Panc1 (cell line): ENCODE results near the gene PEDS1. TPM values are rescaled to one million over a fixed set of nuclear protein-coding genes. Genes with fewer than 3 reads are reported as not detected.

ENCODE experiments used
- ATAC-seq: fragments of 200-7000 bp; cut with Tn5 transposase; 2 replicates; pipeline ENCODE4 v1.9.1; 2020; ENCODE audit warnings: mild to moderate bottlenecking, moderate library complexity
- BruUV-seq: library from RNA; stranded (reverse); fragments of 400-500 nt; replicated peaks from 2 replicates; lab custom pipeline; 2021; lab: Mats Ljungman, UMichigan
- CTCF ChIA-PET: fragments of 300-600 bp; sonication (Branson Sonifier 250); formaldehyde crosslinking; loops from one replicate; lab custom pipeline; 2022; ENCODE audit warnings: antibody characterized with exemption; lab: Charles Lee
- POLR2A ChIA-PET: fragments of 300-600 bp; sonication (Branson Sonifier 250); formaldehyde crosslinking; loops from one replicate; lab custom pipeline; 2022; ENCODE audit warnings: antibody characterized with exemption; lab: Charles Lee
- DNase-seq: peaks from one replicate; pipeline ENCODE4 v3.0.0-alpha.2; 2010; ENCODE audit warnings: low read depth, low spot score
- H3K27ac ChIP-seq: 2 replicates; pipeline ENCODE4 v1.5.1; 2011; ENCODE audit warnings: mild to moderate bottlenecking, low read length, inconsistent platforms
- H3K27me3 ChIP-seq: fragments of 200-500 bp; sonication (Bioruptor generic); 2 replicates; pipeline ENCODE4 v1.6.0; 2014; ENCODE audit warnings: low read length, inconsistent platforms; ENCODE audit not compliant: control insufficient read depth, insufficient read depth
- H3K36me3 ChIP-seq: fragments of 200-500 bp; sonication (Bioruptor generic); 2 replicates; pipeline ENCODE4 v1.5.1; 2014; ENCODE audit warnings: inconsistent platforms, mild to moderate bottlenecking, low read length, moderate library complexity; ENCODE audit not compliant: control insufficient read depth, insufficient read depth
- H3K4me1 ChIP-seq: 2 replicates; pipeline ENCODE4 v1.5.1; 2011; ENCODE audit warnings: inconsistent platforms, mild to moderate bottlenecking, low read length, moderate library complexity; ENCODE audit not compliant: control insufficient read depth, insufficient read depth
- H3K4me3 ChIP-seq, 2 experiments: 2 replicates each; pipeline ENCODE4 v1.5.1; 2011 to 2012; ENCODE audit warnings: low read depth in 2 of 2, low read length in 2 of 2, mild to moderate bottlenecking in 2 of 2, inconsistent platforms in 1 of 2, moderate library complexity in 1 of 2
- H3K9me3 ChIP-seq: fragments of 200-500 bp; sonication (Bioruptor generic); 2 replicates; pipeline ENCODE4 v1.5.1; 2014; ENCODE audit warnings: low read depth, mild to moderate bottlenecking, inconsistent platforms, low read length, moderate library complexity; ENCODE audit not compliant: control insufficient read depth, insufficient read depth
- CTCF ChIP-seq: fragments of 450-650 bp; IDR thresholded peaks from 2 replicates; pipeline ENCODE4 v1.5.1; 2017; ENCODE audit warnings: mild to moderate bottlenecking
- POLR2AphosphoS5 ChIP-seq: IDR thresholded peaks from 2 replicates; pipeline ENCODE4 v1.6.1; 2012; ENCODE audit warnings: mild to moderate bottlenecking, low read depth, low read length, moderate library complexity
- REST ChIP-seq, 2 experiments: IDR thresholded peaks; 2 replicates each; pipeline ENCODE4 v1.6.1; 2011 to 2012; ENCODE audit warnings: low read depth in 2 of 2, control low read depth in 1 of 2, low read length in 1 of 2, mild to moderate bottlenecking in 1 of 2, moderate library complexity in 1 of 2; ENCODE audit not compliant: insufficient read depth in 1 of 2
- SIN3A ChIP-seq: IDR thresholded peaks from 2 replicates; pipeline ENCODE4 v1.6.1; 2012; ENCODE audit warnings: low read depth, mild to moderate bottlenecking, low read length, moderate library complexity, borderline replicate concordance; ENCODE audit not compliant: insufficient read depth
- TCF7L2 ChIP-seq: IDR thresholded peaks from 2 replicates; pipeline ENCODE4 v1.6.1; 2011; ENCODE audit warnings: mild to moderate bottlenecking, low read depth, low read length, inconsistent platforms
- in situ Hi-C: cut with HindIII; loops from 2 replicates; pipeline ENCODE4 v1.10.0; 2016; ENCODE audit warnings: low sequenced_read_pairs, low pct_unique_long_range_greater_than_20kb
- intact Hi-C: fragments of 100-400 bp; cut with micrococcal nuclease; formaldehyde crosslinking; loops from one replicate; pipeline ENCODE4 v1.10.0; 2022; ENCODE audit not compliant: unreplicated experiment
- total RNA-seq: library from RNA; stranded (reverse); gene quantifications from one replicate; pipeline ENCODE4 v1.2.1, GENCODE V29; 2021; ENCODE audit not compliant: unreplicated experiment

The PEDS1 gene
- total RNA-seq, 1 experiment from 2014 or later = 88.9 TPM

DNA sequence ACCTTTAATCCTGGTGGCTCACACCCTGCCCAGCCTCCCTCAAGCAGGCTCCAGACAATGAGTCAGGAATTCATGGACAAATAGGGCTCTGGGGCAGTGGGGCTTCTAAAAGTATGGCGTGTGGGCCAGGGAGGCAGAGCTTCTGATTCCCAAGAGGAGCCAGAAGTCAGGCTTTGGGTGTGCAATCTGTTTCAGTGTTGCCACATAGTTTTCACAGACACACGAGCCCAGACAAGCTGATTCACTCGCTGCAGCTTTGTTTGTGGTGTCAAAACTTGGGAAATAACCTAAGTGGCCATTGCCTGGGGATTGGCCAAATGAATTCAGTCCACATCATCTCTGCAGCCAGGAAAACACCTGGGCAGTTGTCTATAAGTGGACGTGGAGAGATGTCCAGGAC lies 9.2 kb downstream of the PEDS1 start:
- intact Hi-C loops = no loop called here
- Histone ChIP-seq H3K9me3 (no peaks in the 10 kb centered on the region), H3K27me3 (no peaks in the 10 kb centered on the region), H3K27ac (peak overlapping the region; percentile 76), H3K4me1 (peaks cover 85% of the 10 kb centered on the region), H3K36me3 (peaks cover 20% of the 10 kb centered on the region), H3K4me3 (no peak overlapping the region)
- BruUV-seq = no TSS peak
- DNase-seq = no peak
- in situ Hi-C loops = no loop called here
- CTCF ChIA-PET = interaction anchor here (0.8 kb wide), 1 partner anchor 8 kb away, joined by 3 read pairs; no protein-coding TSS in a partner anchor
- no peak for TF ChIP-seq CTCF
- peak; percentile 8; the same call in 1 of the 2 replicates for ATAC-seq
- POLR2A ChIA-PET = interaction anchor here (0.6 kb wide), 1 partner anchor 27 kb away, joined by 3 read pairs; no protein-coding TSS in a partner anchor

DNA sequence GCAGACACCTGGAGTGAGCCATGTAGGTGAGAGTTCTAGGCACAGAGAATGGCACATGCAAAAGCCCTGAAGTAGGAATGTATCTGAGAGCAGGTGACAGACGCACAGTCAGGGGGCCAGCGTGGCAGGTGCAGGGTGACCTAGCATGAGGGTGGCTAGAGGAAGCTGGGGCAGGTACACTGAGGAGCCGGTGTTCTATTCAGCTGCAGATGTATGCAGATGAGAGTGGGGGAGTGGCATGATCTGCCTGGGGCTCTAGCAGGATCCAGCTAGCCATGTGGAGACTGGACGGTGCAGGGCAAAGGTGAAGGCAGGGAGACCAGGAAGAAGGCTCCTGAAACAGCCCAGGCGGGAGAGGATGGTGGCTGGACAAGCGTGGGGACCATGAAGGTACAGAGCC lies 10.7 kb downstream of the PEDS1 start:
- ChIA-PET POLR2A (no interaction called here), CTCF (no interaction called here)
- in situ Hi-C loops (no loop called here), intact Hi-C loops (no loop called here)
- no peaks in the 10 kb centered on the region for H3K9me3 ChIP-seq
- ATAC-seq (no peak), DNase-seq (no peak)
- H3K4me3 ChIP-seq = no peak overlapping the region
- H3K27ac ChIP-seq = peak overlapping the region; percentile 58
- BruUV-seq = no TSS peak
- no peaks in the 10 kb centered on the region for H3K27me3 ChIP-seq
- TF ChIP-seq TCF7L2 (no peak), CTCF (no peak), POLR2AphosphoS5 (no peak), REST (IDR thresholded peaks at IDR 0.05; ENCODE audit: insufficient read depth in 1 of 2, low read depth in 2 of 2, low read length in 1 of 2) (no peak), SIN3A (no peak)
- H3K4me1 ChIP-seq = peaks cover 88% of the 10 kb centered on the region
- H3K36me3 ChIP-seq = peaks cover 20% of the 10 kb centered on the region
